Measurements from ENCODE around the gene CRYAA. TPM values are rescaled to one million over a fixed set of nuclear protein-coding genes. Genes with fewer than 3 reads are reported as not detected.

The CRYAA gene
- total and polyA plus RNA-seq, 7 donors = not detected

GRCh38 chr21:43194303-43195120 is 25.7 kb downstream of the CRYAA start:
- intact Hi-C loops (cut with DNase I) = no loop called here
- Histone ChIP-seq H3K4me3 (no peak overlapping the region), H3K27me3 (ENCODE audit: insufficient read depth in 3 of 3, low read length in 2 of 3) (peaks cover 0 to 52% (median 10%) of the 10 kb centered on the region in 3 donors), H3K4me1 (peaks cover 6% of the 10 kb centered on the region), H3K27ac (peak overlapping the region; percentile 24), H3K9me3 (peaks cover under 1% of the 10 kb centered on the region), H3K36me3 (ENCODE audit: insufficient read depth in 1 of 2, low read depth in 1 of 2) (no peaks in the 10 kb centered on the region)
- 61 to 69% (median 64%) methylated on average over 23 of the region's 23 CpGs for WGBS, 3 donors
- TF ChIP-seq, protein P1, sequence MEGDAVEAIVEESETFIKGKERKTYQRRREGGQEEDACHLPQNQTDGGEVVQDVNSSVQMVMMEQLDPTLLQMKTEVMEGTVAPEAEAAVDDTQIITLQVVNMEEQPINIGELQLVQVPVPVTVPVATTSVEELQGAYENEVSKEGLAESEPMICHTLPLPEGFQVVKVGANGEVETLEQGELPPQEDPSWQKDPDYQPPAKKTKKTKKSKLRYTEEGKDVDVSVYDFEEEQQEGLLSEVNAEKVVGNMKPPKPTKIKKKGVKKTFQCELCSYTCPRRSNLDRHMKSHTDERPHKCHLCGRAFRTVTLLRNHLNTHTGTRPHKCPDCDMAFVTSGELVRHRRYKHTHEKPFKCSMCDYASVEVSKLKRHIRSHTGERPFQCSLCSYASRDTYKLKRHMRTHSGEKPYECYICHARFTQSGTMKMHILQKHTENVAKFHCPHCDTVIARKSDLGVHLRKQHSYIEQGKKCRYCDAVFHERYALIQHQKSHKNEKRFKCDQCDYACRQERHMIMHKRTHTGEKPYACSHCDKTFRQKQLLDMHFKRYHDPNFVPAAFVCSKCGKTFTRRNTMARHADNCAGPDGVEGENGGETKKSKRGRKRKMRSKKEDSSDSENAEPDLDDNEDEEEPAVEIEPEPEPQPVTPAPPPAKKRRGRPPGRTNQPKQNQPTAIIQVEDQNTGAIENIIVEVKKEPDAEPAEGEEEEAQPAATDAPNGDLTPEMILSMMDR (IDR thresholded peaks at IDR 0.05) = no peak
- DNase-seq = peak in 1 of 2 donors; percentile 29
- ATAC-seq = no peak

GRCh38 chr21:43195121-43196021 is 26.6 kb downstream of the CRYAA start:
- whole genome bisulfite sequencing, 3 donors = 31 to 41% (median 33%) methylated on average over 31 to 32 of the region's 32 CpGs
- TF ChIP-seq, protein P1 (IDR thresholded peaks at IDR 0.05) = no peak
- intact Hi-C loops (cut with DNase I) = no loop called here
- DNase-seq (peak; percentile 68 to 85), ATAC-seq (peak; percentile 46 to 80 (median 68))
- peaks cover 4% of the 10 kb centered on the region for H3K9me3 ChIP-seq
- no peaks in the 10 kb centered on the region for H3K36me3 ChIP-seq (ENCODE audit: insufficient read depth in 1 of 2, low read depth in 1 of 2)
- H3K4me3 ChIP-seq = no peak overlapping the region
- H3K27me3 ChIP-seq (ENCODE audit: insufficient read depth in 3 of 3, low read length in 2 of 3) = peaks cover 0 to 44% (median 10%) of the 10 kb centered on the region in 3 donors
- H3K4me1 ChIP-seq = peaks cover 6% of the 10 kb centered on the region
- peak overlapping the region; percentile 24 for H3K27ac ChIP-seq

GRCh38 chr21:43196826-43197225 is 28.0 kb downstream of the CRYAA start:
- no peak overlapping the region for H3K4me3 ChIP-seq
- peaks cover 0 to 30% (median 8%) of the 10 kb centered on the region in 3 donors for H3K27me3 ChIP-seq (ENCODE audit: insufficient read depth in 3 of 3, low read length in 2 of 3)
- H3K4me1 ChIP-seq = peaks cover 6% of the 10 kb centered on the region
- ATAC-seq (peak in 3 of 4 donors; percentile 34 to 84 (median 58)), DNase-seq (peak in 1 of 2 donors; percentile 51)
- WGBS, 3 donors = 13 to 22% (median 20%) methylated on average over 6 of the region's 6 CpGs
- no peak overlapping the region for H3K27ac ChIP-seq
- H3K36me3 ChIP-seq (ENCODE audit: insufficient read depth in 1 of 2, low read depth in 1 of 2) = no peaks in the 10 kb centered on the region
- H3K9me3 ChIP-seq = peaks cover 11% of the 10 kb centered on the region
- intact Hi-C loops (cut with DNase I) = no loop called here
- TF ChIP-seq, protein P1 (IDR thresholded peaks at IDR 0.05) = no peak

- no peak overlapping the region for H3K4me3 ChIP-seq
- H3K36me3 ChIP-seq (ENCODE audit: insufficient read depth in 1 of 2, low read depth in 1 of 2) = no peaks in the 10 kb centered on the region
- WGBS, 3 donors = 66 to 89% (median 72%) methylated on average over 2 of the region's 2 CpGs
- H3K27ac ChIP-seq = no peak overlapping the region
- H3K9me3 ChIP-seq = peaks cover 14% of the 10 kb centered on the region
- DNase-seq = no peak
- ATAC-seq = no peak
- TF ChIP-seq, protein P1 (IDR thresholded peaks at IDR 0.05) = no peak
- peaks cover 0 to 28% (median 6%) of the 10 kb centered on the region in 3 donors for H3K27me3 ChIP-seq (ENCODE audit: insufficient read depth in 3 of 3, low read length in 2 of 3)
- intact Hi-C loops (cut with DNase I) = no loop called here
- peaks cover 6% of the 10 kb centered on the region for H3K4me1 ChIP-seq
Observed at GRCh38 chr21:43198376-43198775, 29.6 kb downstream of the CRYAA start.
